ENCODE measurements around the gene HM13. TPM values are rescaled to one million over a fixed set of nuclear protein-coding genes. Genes with fewer than 3 reads are reported as not detected.

The HM13 gene
- total and polyA plus RNA-seq, 2 donors (not counting 3 experiments of a cell fraction or from before 2014, with no cell fraction given): 211 to 218 TPM

DNA sequence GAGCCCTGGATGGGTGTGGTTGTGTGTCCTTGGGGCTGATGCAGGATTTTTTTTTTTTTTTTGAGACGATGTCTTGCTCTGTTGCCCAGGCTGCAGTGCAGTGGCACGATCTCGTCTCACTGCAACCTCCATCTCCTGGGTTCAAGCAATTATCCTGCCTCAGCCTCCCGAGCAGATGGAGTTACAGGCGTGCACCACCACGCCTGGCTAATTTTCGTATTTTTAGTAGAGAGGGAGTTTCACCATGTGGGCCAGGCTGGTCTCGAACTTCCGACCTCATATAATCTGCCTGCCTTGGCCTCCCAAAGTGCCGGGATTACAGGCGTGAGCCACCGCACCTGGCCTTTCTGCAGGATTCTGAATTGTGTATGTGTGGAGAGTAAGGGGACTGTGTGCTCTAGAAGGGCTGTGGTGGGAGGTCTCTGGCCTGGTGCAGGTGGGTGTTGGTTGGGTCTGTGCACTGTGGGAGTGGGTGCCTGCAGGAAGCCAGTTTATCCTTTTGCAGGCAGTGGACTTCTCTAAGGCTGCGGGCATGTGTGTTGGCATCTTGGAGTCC is 79.8 kb downstream of the HM13 start:
- intact Hi-C loops (cut with micrococcal nuclease): no loop called here
- ChIA-PET POLR2A (interaction anchor here (1.6 kb wide), 1 partner anchor 11 kb away, joined by 7 read pairs; the partner anchor contains the start of gene ID1), CTCF (interaction anchor here (0.7 to 3.9 kb wide), 6 partner anchors 18 to 31 kb away, joined by 3 to 24 read pairs (median 7); no protein-coding TSS in a partner anchor)

More for the DNA sequence above, 79.8 kb downstream of the HM13 start:
- dilution Hi-C loops (cut with MboI; ENCODE audit: extremely low pct_ligation_motif_present, low sequenced_read_pairs): no loop called here
- H3K79me2 ChIP-seq (ENCODE audit: control insufficient read depth, insufficient read depth, low read length): no peaks in the 10 kb centered on the region
- no peak for TF ChIP-seq POLR2A (IDR thresholded peaks at IDR 0.05; ENCODE audit: low read depth, low read length)
- no peak for TF ChIP-seq POLR2AphosphoS5 (IDR thresholded peaks at IDR 0.05; ENCODE audit: insufficient read depth, low read depth, low read length)
- TF ChIP-seq JUN (IDR thresholded peaks at IDR 0.05; ENCODE audit: borderline replicate concordance, insufficient read depth, insufficient read length, low read depth): no peak
- TF ChIP-seq FOS (IDR thresholded peaks at IDR 0.05; ENCODE audit: borderline replicate concordance, insufficient read depth, low read length): no peak
- no peak for TF ChIP-seq MYC (IDR thresholded peaks at IDR 0.05; ENCODE audit: low read depth, low read length)
- TF ChIP-seq GATA2 (IDR thresholded peaks at IDR 0.05; ENCODE audit: insufficient read depth, insufficient read length, low read depth, low read length): no peak
- TF ChIP-seq, protein P1, sequence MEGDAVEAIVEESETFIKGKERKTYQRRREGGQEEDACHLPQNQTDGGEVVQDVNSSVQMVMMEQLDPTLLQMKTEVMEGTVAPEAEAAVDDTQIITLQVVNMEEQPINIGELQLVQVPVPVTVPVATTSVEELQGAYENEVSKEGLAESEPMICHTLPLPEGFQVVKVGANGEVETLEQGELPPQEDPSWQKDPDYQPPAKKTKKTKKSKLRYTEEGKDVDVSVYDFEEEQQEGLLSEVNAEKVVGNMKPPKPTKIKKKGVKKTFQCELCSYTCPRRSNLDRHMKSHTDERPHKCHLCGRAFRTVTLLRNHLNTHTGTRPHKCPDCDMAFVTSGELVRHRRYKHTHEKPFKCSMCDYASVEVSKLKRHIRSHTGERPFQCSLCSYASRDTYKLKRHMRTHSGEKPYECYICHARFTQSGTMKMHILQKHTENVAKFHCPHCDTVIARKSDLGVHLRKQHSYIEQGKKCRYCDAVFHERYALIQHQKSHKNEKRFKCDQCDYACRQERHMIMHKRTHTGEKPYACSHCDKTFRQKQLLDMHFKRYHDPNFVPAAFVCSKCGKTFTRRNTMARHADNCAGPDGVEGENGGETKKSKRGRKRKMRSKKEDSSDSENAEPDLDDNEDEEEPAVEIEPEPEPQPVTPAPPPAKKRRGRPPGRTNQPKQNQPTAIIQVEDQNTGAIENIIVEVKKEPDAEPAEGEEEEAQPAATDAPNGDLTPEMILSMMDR (IDR thresholded peaks at IDR 0.05; ENCODE audit: extremely low read depth in 1 of 2, insufficient read depth in 1 of 2, low read depth in 1 of 2, low read length in 2 of 2): no peak
- no peak for TF ChIP-seq EZH2 (IDR thresholded peaks at IDR 0.05; ENCODE audit: borderline replicate concordance, low read depth, low read length, severe bottlenecking)
- H4K20me1 ChIP-seq (replicated peaks; ENCODE audit: control insufficient read depth, extremely low read depth, insufficient read depth, low read length): no peaks in the 10 kb centered on the region
- H3K9me1 ChIP-seq (replicated peaks; ENCODE audit: control insufficient read depth, extremely low read depth, insufficient read depth, low read length): no peaks in the 10 kb centered on the region
- BruUV-seq (replicated peaks): no TSS peak
- no peak overlapping the region for H3K4me3 ChIP-seq (replicated peaks in 1 of 3; ENCODE audit: insufficient read depth in 1 of 3, low read depth in 1 of 3, low read length in 3 of 3)
- H3K9me3 ChIP-seq (replicated peaks; ENCODE audit: control insufficient read depth, insufficient read depth, low read length): no peaks in the 10 kb centered on the region
- H3K9ac ChIP-seq (replicated peaks; ENCODE audit: extremely low read depth, insufficient read depth, low read length): no peak overlapping the region
- H3K4me1 ChIP-seq (ENCODE audit: control insufficient read depth, extremely low read depth, insufficient read depth, low read length): peaks cover 14% of the 10 kb centered on the region
- no peak for DNase-seq (ENCODE audit: low read depth, low spot score)
- FAIRE-seq: no peak
- peak overlapping the region; percentile 70 for H3K27ac ChIP-seq (ENCODE audit: insufficient read depth, low read depth, low read length)
- H2AFZ ChIP-seq (ENCODE audit: low read depth, low read length): no peak overlapping the region
- H3K4me2 ChIP-seq (ENCODE audit: insufficient read depth, low read length): no peak overlapping the region
- H3K36me3 ChIP-seq (ENCODE audit: control insufficient read depth in 2 of 2, extremely low read depth in 1 of 2, insufficient read depth in 2 of 2, low read length in 2 of 2): no peaks in the 10 kb centered on the region
- no peaks in the 10 kb centered on the region for H3K27me3 ChIP-seq (ENCODE audit: control insufficient read depth in 2 of 2, insufficient read depth in 2 of 2, low read length in 2 of 2)

All from endothelial cell of umbilical vein (primary cell).